Spinal cord (tissue), 10 donors: Measurements from ENCODE around the gene TXLNG. TPM values are rescaled to one million over a fixed set of nuclear protein-coding genes. Genes with fewer than 3 reads are reported as not detected.

Source experiments
- DNase-seq, 6 donors: peaks; one replicate each; pipeline versions ENCODE4 v3.0.0 to v3.0.0-alpha.2; 2013 to 2015; ENCODE audit warnings: low spot score in 6 of 6, low read depth in 4 of 6
- H3K27ac ChIP-seq: one replicate; pipeline ENCODE4 v1.5.1; 2013; ENCODE audit warnings: low read depth, low read length, control low read depth
- H3K27me3 ChIP-seq: one replicate; pipeline ENCODE4 v1.6.1; 2013; ENCODE audit warnings: low read length; ENCODE audit not compliant: control insufficient read depth, insufficient read depth
- H3K36me3 ChIP-seq: one replicate; pipeline ENCODE4 v1.6.1; 2013; ENCODE audit warnings: low read length; ENCODE audit not compliant: control insufficient read depth, insufficient read depth
- H3K4me1 ChIP-seq: one replicate; pipeline ENCODE4 v1.6.1; 2013; ENCODE audit warnings: low read length; ENCODE audit not compliant: control insufficient read depth, insufficient read depth
- H3K4me3 ChIP-seq: one replicate; pipeline ENCODE4 v1.5.1; 2013; ENCODE audit warnings: low read depth, low read length, control low read depth
- H3K9me3 ChIP-seq: one replicate; pipeline ENCODE4 v1.6.1; 2013; ENCODE audit warnings: low read length; ENCODE audit not compliant: control insufficient read depth, insufficient read depth
- WGBS: methylation state at CpG from one replicate; pipeline ENCODE4 v1.1.5; 2013; ENCODE audit warnings: missing lambda C conversion rate; ENCODE audit not compliant: insufficient coverage; 5-methylcytosine and 5-hydroxymethylcytosine counted together
- long read RNA-seq, 4 donors: transcript quantifications; one replicate each; lab custom pipeline, GENCODE V29; 2026
- polyA plus RNA-seq, 2 donors: library from polyadenylated mRNA; unstranded; fragments of 120-200 nt; gene quantifications; one replicate each; pipeline ENCODE4 v1.2.1, GENCODE V29; 2013; ENCODE audit not compliant: insufficient read length in 2 of 2
- total RNA-seq, 2 donors: library from RNA; depleted of rRNA in 1 of 2; stranded (reverse); fragments of 120-200 nt in 1 of 2; fragments of >200 nt in 1 of 2; gene quantifications; one replicate each; pipeline versions ENCODE4 v1.2.3 to v1.2.4, GENCODE V29; 2013 to 2014
- donor health status: healthy.

Gene TXLNG
- total RNA-seq: 10 to 100 TPM; 11.0 to 11.7 TPM
- 10 to 100 TPM; 10.8 to 11.8 TPM for polyA plus RNA-seq
- long read RNA-seq, donor 1, partial matches to known transcripts: 10 of 10 reads
- long read RNA-seq, donor 1, other reads (novel, unspliced or antisense): 0 of 10 reads
- long read RNA-seq, donor 2: 0 reads
- long read RNA-seq, donor 3, full-length matches to known transcripts: 1 of 1 reads
- long read RNA-seq, donor 3, partial matches to known transcripts: 0 of 1 reads
- long read RNA-seq, donor 3, other reads (novel, unspliced or antisense): 0 of 1 reads
- long read RNA-seq, donor 4, full-length matches to known transcripts: 3 of 522 reads
- long read RNA-seq, donor 4, partial matches to known transcripts: 425 of 522 reads
- long read RNA-seq, donor 4, other reads (novel, unspliced or antisense): 94 of 522 reads

GRCh38 chrX:16786139-16786790 lies at the start of gene TXLNG:
TSS of gene TXLNG (plus strand) at chrX:16786466. CDS start at chrX:16786488, 22 bp downstream.
- no peak within 1 kb of the TSS for H3K27ac ChIP-seq
- WGBS: under 1% methylated on average over 47 of the region's 59 CpGs

DNA sequence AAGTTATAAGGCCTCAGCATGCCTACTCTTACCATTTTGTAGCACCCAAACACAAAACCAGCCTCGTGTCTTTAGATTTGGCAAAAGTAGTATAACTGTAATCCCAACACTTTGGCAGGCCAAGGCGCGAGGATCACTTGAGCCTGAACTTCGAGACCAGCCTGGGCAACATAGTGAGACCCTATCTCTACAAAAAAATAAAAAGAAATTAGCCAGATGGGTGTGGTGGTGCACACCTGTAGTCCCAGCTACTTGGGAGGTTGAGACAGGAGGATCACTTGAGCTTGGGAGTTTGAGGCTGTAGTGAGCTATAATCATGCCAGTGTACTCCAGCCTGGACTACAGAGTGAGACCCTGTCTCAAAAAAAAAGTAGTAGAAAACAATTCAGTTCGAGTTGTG lies 49.2 kb upstream of the TXLNG start:
- Histone ChIP-seq H3K4me1 (no peaks in the 10 kb centered on the region), H3K4me3 (no peak overlapping the region), H3K36me3 (peaks cover 24% of the 10 kb centered on the region), H3K27ac (no peak overlapping the region), H3K27me3 (peaks cover 5% of the 10 kb centered on the region), H3K9me3 (no peaks in the 10 kb centered on the region)
- WGBS: no CpG with 5 or more reads among the region's 5 CpGs
- no peak for DNase-seq

More at GRCh38 chrX:16786139-16786790, at the start of gene TXLNG:
- DNase-seq: peak; percentile 80 to 100 (median 98)
- Histone ChIP-seq H3K9me3 (no peaks in the 10 kb centered on the region), H3K27me3 (peaks cover 8% of the 10 kb centered on the region), H3K4me3 (peak within 1 kb of the TSS; percentile 73), H3K36me3 (no peaks in the 10 kb centered on the region), H3K4me1 (peaks cover 11% of the 10 kb centered on the region)

DNA sequence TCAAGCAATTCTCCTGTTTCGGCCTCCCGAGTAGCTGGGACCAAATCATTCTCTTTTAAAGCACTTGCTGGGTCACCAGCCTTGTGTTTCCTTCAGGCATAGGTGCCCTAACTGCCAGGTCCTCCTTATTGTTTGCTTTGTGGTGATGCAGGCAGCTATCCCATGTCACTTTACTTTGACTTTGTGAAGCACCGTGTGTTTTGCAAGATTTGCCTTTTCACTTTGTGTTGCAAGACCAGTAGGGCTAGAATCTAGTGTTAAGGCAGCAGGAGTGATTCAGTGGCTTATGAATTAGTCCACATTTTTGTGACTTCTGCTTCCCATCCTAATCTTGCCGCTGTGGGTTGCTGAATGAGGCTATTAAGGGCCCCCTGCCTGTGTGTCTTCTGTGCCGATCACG lies 46.7 kb upstream of the TXLNG start:
- Histone ChIP-seq H3K9me3 (no peaks in the 10 kb centered on the region), H3K36me3 (peaks cover 36% of the 10 kb centered on the region), H3K4me1 (no peaks in the 10 kb centered on the region), H3K4me3 (no peak overlapping the region), H3K27me3 (peaks cover 12% of the 10 kb centered on the region), H3K27ac (no peak overlapping the region)
- peak in 1 of 6 donors; percentile 28 for DNase-seq
- WGBS: 40% methylated on average over 4 of the region's 6 CpGs

DNA sequence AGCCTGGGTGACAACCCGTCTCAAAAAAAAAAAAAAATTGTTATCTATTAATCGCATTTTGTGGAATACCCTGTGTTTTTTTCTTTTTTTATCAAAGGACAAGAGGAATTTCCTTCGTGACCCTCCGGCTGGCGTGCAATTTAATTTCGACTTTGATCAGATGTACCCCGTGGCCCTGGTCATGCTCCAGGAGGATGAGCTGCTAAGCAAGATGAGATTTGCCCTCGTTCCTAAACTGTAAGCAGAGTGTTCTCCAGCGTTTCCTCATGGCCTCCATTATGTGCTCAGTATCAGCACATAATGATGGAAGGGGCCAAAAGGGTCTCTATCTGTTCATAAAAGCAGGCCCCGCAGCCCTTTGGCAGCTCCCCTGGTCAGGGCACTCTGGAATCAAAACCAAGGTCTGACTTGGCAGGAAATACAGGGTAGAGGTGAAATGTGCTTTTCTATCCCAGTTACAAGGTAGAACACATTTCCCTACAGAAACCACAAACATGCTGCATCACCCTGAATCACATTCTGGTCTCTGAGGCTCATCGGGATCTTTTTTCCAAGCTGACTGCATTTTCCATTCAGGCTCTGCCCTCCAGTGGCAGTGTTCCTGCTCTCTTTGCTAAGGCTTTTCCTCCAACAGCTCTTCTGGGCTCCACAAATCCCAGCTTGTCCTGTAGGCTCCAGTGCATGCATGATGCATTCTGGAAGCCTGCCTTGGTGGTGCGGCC lies 42.5 kb upstream of the TXLNG start:
- Histone ChIP-seq H3K4me3 (no peak overlapping the region), H3K27ac (no peak overlapping the region), H3K4me1 (no peaks in the 10 kb centered on the region), H3K27me3 (peaks cover 13% of the 10 kb centered on the region), H3K9me3 (no peaks in the 10 kb centered on the region), H3K36me3 (peaks cover 28% of the 10 kb centered on the region)
- DNase-seq: no peak
- WGBS: 98% methylated on average over 10 of the region's 12 CpGs

- Histone ChIP-seq H3K27me3 (peaks cover 13% of the 10 kb centered on the region), H3K9me3 (no peaks in the 10 kb centered on the region), H3K36me3 (peaks cover 28% of the 10 kb centered on the region), H3K4me3 (no peak overlapping the region), H3K4me1 (no peaks in the 10 kb centered on the region), H3K27ac (no peak overlapping the region)
- DNase-seq: no peak
- WGBS: 91% methylated on average over 5 of the region's 5 CpGs
These were observed 41.2 kb upstream of the TXLNG start for GRCh38 chrX:16745102-16745501.

DNA sequence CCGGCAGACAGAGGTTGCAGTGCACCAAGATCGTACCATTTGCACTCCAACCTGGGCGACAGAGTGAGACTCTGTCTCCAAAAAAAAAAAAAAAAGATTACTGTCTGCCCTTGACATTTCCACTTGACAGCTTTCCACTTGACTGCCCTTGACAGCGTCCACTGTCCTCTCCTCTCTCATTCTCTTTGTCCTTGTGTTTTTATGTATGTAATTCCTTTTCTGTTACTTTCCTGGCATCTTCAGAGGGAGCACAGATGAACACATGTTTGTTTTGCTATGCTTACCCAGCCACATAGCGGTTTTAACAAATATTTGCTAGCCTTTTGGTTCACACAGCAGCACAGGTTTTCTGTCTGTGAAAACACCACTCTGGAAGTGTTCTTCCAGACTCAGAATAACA lies 40.6 kb upstream of the TXLNG start:
- 100% methylated on average over 1 of the region's 5 CpGs for WGBS

DNA sequence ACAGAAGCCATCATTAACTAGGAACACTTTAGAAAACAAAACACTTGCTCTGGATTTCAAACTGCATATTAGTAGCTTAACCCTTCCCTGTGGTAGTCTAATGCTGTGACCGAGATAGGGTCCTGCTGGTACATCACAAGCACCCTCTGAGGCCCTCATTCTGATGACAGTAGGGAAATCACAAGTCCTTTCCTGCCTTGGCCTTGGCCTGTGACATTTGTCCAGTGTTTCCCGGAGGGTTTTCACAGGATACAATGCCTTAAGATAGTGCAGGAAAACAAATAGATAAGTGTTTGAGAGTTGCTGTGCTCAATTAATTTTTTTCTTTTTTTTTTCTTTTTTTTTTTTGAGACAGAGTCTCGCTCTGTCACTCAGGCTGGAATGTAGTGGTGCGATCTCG lies 37.8 kb upstream of the TXLNG start:
- H3K27me3 ChIP-seq: peaks cover 10% of the 10 kb centered on the region
- peaks cover 29% of the 10 kb centered on the region for H3K36me3 ChIP-seq
- H3K4me3 ChIP-seq: no peak overlapping the region
- H3K9me3 ChIP-seq: no peaks in the 10 kb centered on the region
- H3K4me1 ChIP-seq: no peaks in the 10 kb centered on the region
- DNase-seq: no peak
- no CpG with 5 or more reads among the region's 5 CpGs for whole genome bisulfite sequencing
- H3K27ac ChIP-seq: no peak overlapping the region

More for the DNA sequence above, 40.6 kb upstream of the TXLNG start:
- Histone ChIP-seq H3K27ac (no peak overlapping the region), H3K9me3 (no peaks in the 10 kb centered on the region), H3K27me3 (peaks cover 13% of the 10 kb centered on the region), H3K36me3 (peaks cover 29% of the 10 kb centered on the region), H3K4me3 (no peak overlapping the region), H3K4me1 (no peaks in the 10 kb centered on the region)
- no peak for DNase-seq

- Histone ChIP-seq H3K9me3 (no peaks in the 10 kb centered on the region), H3K4me3 (no peak overlapping the region), H3K27me3 (peaks cover 1% of the 10 kb centered on the region), H3K4me1 (no peaks in the 10 kb centered on the region), H3K27ac (no peak overlapping the region), H3K36me3 (peaks cover 15% of the 10 kb centered on the region)
- no peak for DNase-seq
- 93% methylated on average over 2 of the region's 7 CpGs for WGBS
These were observed 36.1 kb upstream of the TXLNG start for GRCh38 chrX:16750136-16750535.

- peaks cover 15% of the 10 kb centered on the region for H3K36me3 ChIP-seq
- no peaks in the 10 kb centered on the region for H3K9me3 ChIP-seq
- H3K27ac ChIP-seq: no peak overlapping the region
- no peaks in the 10 kb centered on the region for H3K4me1 ChIP-seq
- H3K4me3 ChIP-seq: no peak overlapping the region
- DNase-seq: no peak
- H3K27me3 ChIP-seq: peaks cover 2% of the 10 kb centered on the region
- WGBS: 100% methylated on average over 1 of the region's 2 CpGs
These were observed 32.2 kb upstream of the TXLNG start for GRCh38 chrX:16754019-16754418.
